ENCODE data around the gene FAM163B. TPM values are rescaled to one million over a fixed set of nuclear protein-coding genes. Genes with fewer than 3 reads are reported as not detected.

The FAM163B gene
- total RNA-seq, 2 experiments from 2014 or later = not detected

DNA sequence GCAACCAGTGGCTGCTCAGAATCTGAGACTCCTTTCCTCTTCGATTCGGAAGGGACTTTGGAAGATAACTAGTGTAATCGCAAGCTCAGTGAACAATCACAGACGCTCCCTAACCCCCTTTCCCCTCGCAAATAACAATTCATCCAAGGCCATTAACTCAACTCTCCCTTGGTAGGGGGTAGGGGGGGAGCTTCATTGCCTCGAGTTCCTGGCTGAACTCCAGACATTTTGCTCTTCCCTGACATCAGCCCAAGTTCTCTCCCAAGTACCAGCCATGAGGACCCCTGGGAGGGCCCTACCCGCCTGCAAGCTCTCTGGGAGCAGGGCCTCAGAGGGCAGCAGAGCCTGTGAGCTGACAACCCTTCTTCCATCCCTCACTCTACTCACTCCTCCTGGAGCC, 8.4 kb downstream of the FAM163B start:
- Mint-ChIP-seq H3K27me3 (peaks cover 6% of the 10 kb centered on the region), H3K36me3 (peaks cover 7% of the 10 kb centered on the region), H3K4me3 (no peak overlapping the region), H3K27ac (no peak overlapping the region), H3K9me3 (peaks cover 20% of the 10 kb centered on the region), H3K4me1 (ENCODE audit: low read depth) (no peaks in the 10 kb centered on the region)
- no peak for DNase-seq
- ChIA-PET POLR2A (no interaction called here), CTCF (interaction anchor here (1.5 kb wide), 1 partner anchor 11 kb away, joined by 6 read pairs; no protein-coding TSS in a partner anchor)
- intact Hi-C loops (cut with micrococcal nuclease) = no loop called here

GRCh38 chr9:133599470-133600173, 9.6 kb downstream of the FAM163B start:
- Mint-ChIP-seq H3K27ac (no peak overlapping the region), H3K36me3 (peaks cover 7% of the 10 kb centered on the region), H3K4me3 (no peak overlapping the region), H3K27me3 (peaks cover 6% of the 10 kb centered on the region), H3K9me3 (peaks cover 20% of the 10 kb centered on the region), H3K4me1 (ENCODE audit: low read depth) (no peaks in the 10 kb centered on the region)
- no peak for DNase-seq
- intact Hi-C loops (cut with micrococcal nuclease) = no loop called here
- ChIA-PET POLR2A (no interaction called here), CTCF (no interaction called here)

GRCh38 chr9:133598978-133599377, 10.2 kb downstream of the FAM163B start:
- ChIA-PET CTCF (no interaction called here), POLR2A (no interaction called here)
- Mint-ChIP-seq H3K27me3 (peaks cover 3% of the 10 kb centered on the region), H3K4me3 (no peak overlapping the region), H3K36me3 (peaks cover 7% of the 10 kb centered on the region), H3K27ac (no peak overlapping the region), H3K9me3 (peaks cover 20% of the 10 kb centered on the region), H3K4me1 (ENCODE audit: low read depth) (no peaks in the 10 kb centered on the region)
- intact Hi-C loops (cut with micrococcal nuclease) = no loop called here
- DNase-seq = no peak

- ChIA-PET POLR2A (no interaction called here), CTCF (interaction anchor here (0.7 to 1.4 kb wide), 3 partner anchors 8 to 115 kb away, joined by 3 to 5 read pairs (median 3); no protein-coding TSS in a partner anchor)
- intact Hi-C loops (cut with micrococcal nuclease) = no loop called here
- H3K27me3 Mint-ChIP-seq = peaks cover 3% of the 10 kb centered on the region
- H3K4me1 Mint-ChIP-seq (ENCODE audit: low read depth) = no peaks in the 10 kb centered on the region
- no peak overlapping the region for H3K4me3 Mint-ChIP-seq
- H3K36me3 Mint-ChIP-seq = peaks cover 7% of the 10 kb centered on the region
- H3K27ac Mint-ChIP-seq = no peak overlapping the region
- peaks cover 20% of the 10 kb centered on the region for H3K9me3 Mint-ChIP-seq
- no peak for DNase-seq
Observed at GRCh38 chr9:133597316-133597957, 11.8 kb downstream of the FAM163B start.

- Mint-ChIP-seq H3K27ac (no peak overlapping the region), H3K4me3 (no peak overlapping the region), H3K9me3 (peaks cover 20% of the 10 kb centered on the region), H3K4me1 (ENCODE audit: low read depth) (no peaks in the 10 kb centered on the region), H3K27me3 (no peaks in the 10 kb centered on the region), H3K36me3 (peaks cover 7% of the 10 kb centered on the region)
- ChIA-PET POLR2A (interaction anchor here (0.5 to 0.6 kb wide), 2 partner anchors 15 to 150 kb away, joined by 4 to 6 read pairs; no protein-coding TSS in a partner anchor), CTCF (no interaction called here)
- intact Hi-C loops (cut with micrococcal nuclease) = no loop called here
- no peak for DNase-seq
Observed at GRCh38 chr9:133595910-133596309, 13.3 kb downstream of the FAM163B start.

GRCh38 chr9:133594310-133594709, 14.9 kb downstream of the FAM163B start:
- Mint-ChIP-seq H3K4me3 (no peak overlapping the region), H3K9me3 (peaks cover 20% of the 10 kb centered on the region), H3K27ac (no peak overlapping the region), H3K27me3 (no peaks in the 10 kb centered on the region), H3K36me3 (peaks cover 7% of the 10 kb centered on the region), H3K4me1 (ENCODE audit: low read depth) (no peaks in the 10 kb centered on the region)
- POLR2A ChIA-PET = no interaction called here
- no peak for DNase-seq
- CTCF ChIA-PET = interaction anchor here (1.1 kb wide), 1 partner anchor 132 kb away, joined by 4 read pairs; no protein-coding TSS in a partner anchor
- intact Hi-C loops (cut with micrococcal nuclease) = no loop called here

DNA sequence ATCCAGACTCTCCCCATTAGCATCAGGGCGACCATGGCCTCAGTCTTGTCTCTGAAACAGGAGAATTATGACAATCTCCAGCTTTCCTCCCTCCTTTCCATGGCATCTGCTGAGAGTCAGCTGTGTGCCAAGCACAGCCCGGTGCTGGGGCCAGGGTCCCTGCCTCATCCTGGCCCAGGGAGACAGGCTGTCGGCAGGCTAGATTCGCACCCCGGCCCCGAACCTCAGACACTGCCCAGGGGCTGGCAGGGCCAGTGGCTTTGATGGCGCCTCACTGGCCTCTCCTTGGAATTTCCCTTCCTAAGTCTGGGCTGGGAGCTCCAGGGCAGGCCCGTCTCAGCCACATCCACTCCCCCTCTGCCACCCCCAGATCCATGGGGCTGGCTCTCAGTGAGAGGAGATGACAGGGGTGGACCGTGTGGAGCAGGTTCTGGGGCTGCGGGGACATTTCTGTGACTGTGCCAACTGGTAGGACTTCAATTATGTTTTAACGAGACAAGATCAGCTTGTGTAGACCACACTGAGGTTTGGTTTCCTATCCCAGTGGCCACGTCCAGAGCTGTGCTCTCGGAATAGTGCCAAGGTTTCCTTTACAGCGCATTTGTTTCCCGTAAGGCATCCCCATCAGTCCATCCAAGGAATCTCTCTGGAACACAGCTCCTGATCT, 15.5 kb downstream of the FAM163B start:
- intact Hi-C loops (cut with micrococcal nuclease) = no loop called here
- no peaks in the 10 kb centered on the region for H3K27me3 Mint-ChIP-seq
- no peaks in the 10 kb centered on the region for H3K4me1 Mint-ChIP-seq (ENCODE audit: low read depth)
- POLR2A ChIA-PET = no interaction called here
- H3K36me3 Mint-ChIP-seq = peaks cover 7% of the 10 kb centered on the region
- no peak overlapping the region for H3K4me3 Mint-ChIP-seq
- CTCF ChIA-PET = interaction anchor here (0.8 to 1.1 kb wide), 3 partner anchors 16 to 149 kb away, joined by 3 to 4 read pairs (median 3); partner anchors contain the start of gene FAM163B
- H3K9me3 Mint-ChIP-seq = peaks cover 20% of the 10 kb centered on the region
- no peak overlapping the region for H3K27ac Mint-ChIP-seq
- DNase-seq = no peak

- Mint-ChIP-seq H3K27me3 (no peaks in the 10 kb centered on the region), H3K9me3 (peaks cover 19% of the 10 kb centered on the region), H3K4me3 (no peak overlapping the region), H3K36me3 (peaks cover 7% of the 10 kb centered on the region), H3K27ac (no peak overlapping the region), H3K4me1 (ENCODE audit: low read depth) (no peaks in the 10 kb centered on the region)
- DNase-seq = peak; percentile 35
- ChIA-PET POLR2A (no interaction called here), CTCF (interaction anchor here (0.8 to 1.2 kb wide), 3 partner anchors 16 to 150 kb away, joined by 3 read pairs; partner anchors contain the start of gene FAM163B)
- intact Hi-C loops (cut with micrococcal nuclease) = no loop called here
Observed at GRCh38 chr9:133592731-133593409, 16.3 kb downstream of the FAM163B start.

DNA sequence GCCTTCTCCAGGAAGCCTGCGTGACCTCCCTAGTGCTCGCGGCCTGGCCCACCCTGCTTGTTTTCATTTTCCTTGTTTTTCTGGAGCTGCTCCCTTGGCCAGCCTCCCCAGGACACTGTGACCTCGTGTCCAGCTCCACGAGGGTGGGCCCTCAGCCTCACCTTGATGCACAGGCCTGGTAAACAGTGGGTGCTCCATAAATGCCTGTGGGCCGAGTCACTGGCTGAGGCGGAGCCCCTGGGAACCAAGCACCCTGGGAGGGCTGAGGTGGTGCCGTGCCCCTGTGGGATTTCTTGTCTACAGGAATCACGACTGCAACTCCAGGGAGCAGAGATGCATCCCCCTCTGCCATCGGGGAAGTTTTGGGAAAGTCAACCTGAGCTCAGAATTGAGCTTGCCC, 17.2 kb downstream of the FAM163B start:
- peaks cover 10% of the 10 kb centered on the region for H3K9me3 Mint-ChIP-seq
- intact Hi-C loops (cut with micrococcal nuclease) = no loop called here
- CTCF ChIA-PET = interaction anchor here (1.2 to 3.8 kb wide), 2 partner anchors 109 to 151 kb away, joined by 3 to 16 read pairs; no protein-coding TSS in a partner anchor

DNA sequence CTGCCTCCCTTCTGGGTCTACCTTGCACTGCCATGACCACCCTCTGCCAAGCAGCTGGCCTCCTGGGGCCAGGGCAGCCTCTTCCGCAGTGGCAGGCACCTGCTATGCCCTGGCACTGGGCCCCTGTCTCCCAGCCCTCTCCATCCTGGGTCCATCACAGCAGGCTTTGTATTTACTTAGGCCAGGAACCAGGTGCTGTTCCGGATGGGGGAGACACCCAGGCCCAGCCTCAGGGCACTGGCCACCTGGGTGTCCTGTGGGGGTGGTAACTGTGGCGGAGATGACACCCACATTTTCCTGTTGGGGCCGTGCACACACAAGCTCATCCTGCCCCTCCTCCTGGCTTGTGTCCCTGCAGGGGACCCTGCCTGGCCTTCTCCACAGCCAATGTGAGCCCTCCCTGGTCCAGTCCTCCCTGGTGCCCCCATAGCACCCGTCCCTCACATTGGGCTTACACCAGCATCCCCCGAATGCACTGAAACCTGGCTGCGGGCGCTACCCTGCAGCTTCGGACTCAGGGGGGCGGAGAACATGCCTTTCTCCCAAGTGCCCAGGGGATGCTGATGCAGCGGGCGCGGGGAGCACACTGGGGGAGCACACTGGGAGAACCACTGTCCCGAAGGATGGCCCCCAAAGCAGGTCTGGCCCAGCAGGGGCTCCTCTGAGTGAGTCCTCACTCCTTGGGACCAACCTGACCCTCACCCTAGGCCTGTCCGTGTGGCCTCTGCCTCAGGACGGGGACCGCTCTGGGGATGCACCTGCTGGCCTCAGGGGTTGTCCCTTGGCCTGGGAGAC, 17.9 kb downstream of the FAM163B start:
- ChIA-PET CTCF (interaction anchor here (3.8 kb wide), 1 partner anchor 151 kb away, joined by 16 read pairs; no protein-coding TSS in a partner anchor), POLR2A (no interaction called here)
- Mint-ChIP-seq H3K27me3 (no peaks in the 10 kb centered on the region), H3K36me3 (no peaks in the 10 kb centered on the region), H3K9me3 (peaks cover 4% of the 10 kb centered on the region), H3K4me1 (ENCODE audit: low read depth) (no peaks in the 10 kb centered on the region), H3K4me3 (no peak overlapping the region), H3K27ac (no peak overlapping the region)
- intact Hi-C loops (cut with micrococcal nuclease) = no loop called here
- DNase-seq = no peak

More for the DNA sequence above, 17.2 kb downstream of the FAM163B start:
- no peak for DNase-seq
- POLR2A ChIA-PET = no interaction called here
- Mint-ChIP-seq H3K4me1 (ENCODE audit: low read depth) (no peaks in the 10 kb centered on the region), H3K27ac (no peak overlapping the region), H3K36me3 (peaks cover under 1% of the 10 kb centered on the region), H3K4me3 (no peak overlapping the region), H3K27me3 (no peaks in the 10 kb centered on the region)

GRCh38 chr9:133590231-133590855, 18.8 kb downstream of the FAM163B start:
- Mint-ChIP-seq H3K36me3 (no peaks in the 10 kb centered on the region), H3K9me3 (peaks cover 3% of the 10 kb centered on the region), H3K4me3 (no peak overlapping the region), H3K27ac (no peak overlapping the region), H3K4me1 (ENCODE audit: low read depth) (no peaks in the 10 kb centered on the region), H3K27me3 (peaks cover 7% of the 10 kb centered on the region)
- no peak for DNase-seq
- intact Hi-C loops (cut with micrococcal nuclease) = no loop called here
- POLR2A ChIA-PET = no interaction called here
- CTCF ChIA-PET = interaction anchor here (0.6 to 3.8 kb wide), 18 partner anchors 8 to 403 kb away, joined by 3 to 16 read pairs (median 4); partner anchors contain the start of genes DBH and SARDH
